NCI-H1048 (cell line): ENCODE measurements around the gene APCDD1L.
"Not testable (repeated sequence)": the region's sequence is repeated elsewhere in the genome, so short reads cannot be mapped to it uniquely, and the experiment has no call there.

Experiments
- DNase-seq: peaks from one replicate; lab custom pipeline; 2025; lab: John Stamatoyannopoulos, UW

Gene APCDD1L

GRCh38 chr20:58414786-58415185 is 100.4 kb downstream of the APCDD1L start:
- DNase-seq: not testable (repeated sequence)

DNA sequence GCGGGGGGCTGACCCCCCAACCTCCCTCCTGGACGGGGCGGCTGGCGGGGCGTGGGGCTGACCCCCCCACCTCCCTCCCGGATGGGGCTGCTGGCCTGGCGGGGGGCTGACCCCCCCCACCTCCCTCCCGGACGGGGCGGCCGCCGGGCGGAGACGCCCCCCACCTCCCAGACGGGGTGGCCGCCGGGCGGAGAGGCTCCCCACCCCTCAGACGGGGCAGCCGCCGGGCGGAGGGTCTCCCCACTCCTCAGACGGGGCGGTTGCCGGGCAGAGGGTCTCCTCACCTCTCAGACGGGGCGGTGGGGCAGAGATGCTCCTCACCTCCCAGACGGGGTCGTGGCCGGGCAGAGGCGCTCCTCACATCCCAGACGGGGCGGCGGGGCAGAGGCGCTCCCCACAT is 101.0 kb downstream of the APCDD1L start:
- not testable (repeated sequence) for DNase-seq
